HEK293T (cell line): ENCODE data around the gene SFSWAP.

Experiments
- FOXM1 ChIP-seq: fragments of 450-650 bp; IDR thresholded peaks from 2 replicates; pipeline ENCODE4 v1.6.1; 2017; ENCODE audit warnings: mild to moderate bottlenecking, borderline replicate concordance
- SUZ12 ChIP-seq: fragments of 450-650 bp; IDR thresholded peaks from 2 replicates; pipeline ENCODE4 v1.6.1; 2016; ENCODE audit warnings: mild to moderate bottlenecking
- TARDBP ChIP-seq: fragments of 450-650 bp; IDR thresholded peaks from 2 replicates; pipeline ENCODE4 v1.6.1; 2016

DNA sequence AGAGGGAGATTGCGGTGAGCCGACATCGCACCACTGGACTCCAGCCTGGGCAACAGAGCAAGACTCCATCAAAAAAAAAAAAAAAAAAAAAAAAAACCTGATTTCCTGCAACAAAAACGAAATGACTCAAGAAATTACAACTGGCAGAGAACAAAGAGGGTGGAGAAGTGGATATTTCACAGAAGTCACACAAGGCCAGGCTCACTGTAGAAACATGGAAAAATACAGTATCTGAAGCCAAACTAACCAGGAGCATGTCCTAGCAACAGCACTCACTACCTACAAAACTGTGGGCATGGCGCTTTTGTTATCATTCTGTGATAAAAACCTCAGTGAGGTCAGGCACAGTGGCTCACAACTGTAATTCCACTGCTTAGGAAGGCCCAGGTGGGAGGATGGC lies 105.6 kb downstream of the SFSWAP start:
- TF ChIP-seq SUZ12: no peak
- no peak for TF ChIP-seq TARDBP
- TF ChIP-seq FOXM1: no peak
